ENCODE data around the gene SRD5A1. TPM values are rescaled to one million over a fixed set of nuclear protein-coding genes. Genes with fewer than 3 reads are reported as not detected.

SRD5A1 gene
- total RNA-seq, 1 donor from 2014 or later = 47.2 TPM

DNA sequence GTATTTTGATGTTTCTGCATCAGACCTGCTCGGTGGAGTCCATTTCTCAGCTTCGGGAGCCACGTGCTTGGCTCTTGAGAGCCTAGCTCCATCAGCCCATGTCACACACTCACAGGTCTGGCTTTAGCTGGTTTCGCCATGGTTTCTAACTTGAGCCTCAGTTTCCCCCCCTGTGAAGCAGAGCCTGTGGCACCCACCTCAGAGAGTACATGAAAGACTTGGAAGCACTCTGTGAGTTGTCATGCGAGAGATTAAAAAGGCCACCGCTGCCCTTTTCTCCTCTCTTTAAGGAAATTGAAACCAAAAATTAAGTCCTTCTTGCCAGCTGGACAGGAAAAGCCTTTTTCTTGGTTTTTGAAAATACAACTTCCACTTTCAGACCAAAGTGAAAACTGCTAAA, 88.8 kb downstream of the SRD5A1 start:
- no peak overlapping the region for H3K27ac Mint-ChIP-seq (ENCODE audit: unreplicated experiment)

DNA sequence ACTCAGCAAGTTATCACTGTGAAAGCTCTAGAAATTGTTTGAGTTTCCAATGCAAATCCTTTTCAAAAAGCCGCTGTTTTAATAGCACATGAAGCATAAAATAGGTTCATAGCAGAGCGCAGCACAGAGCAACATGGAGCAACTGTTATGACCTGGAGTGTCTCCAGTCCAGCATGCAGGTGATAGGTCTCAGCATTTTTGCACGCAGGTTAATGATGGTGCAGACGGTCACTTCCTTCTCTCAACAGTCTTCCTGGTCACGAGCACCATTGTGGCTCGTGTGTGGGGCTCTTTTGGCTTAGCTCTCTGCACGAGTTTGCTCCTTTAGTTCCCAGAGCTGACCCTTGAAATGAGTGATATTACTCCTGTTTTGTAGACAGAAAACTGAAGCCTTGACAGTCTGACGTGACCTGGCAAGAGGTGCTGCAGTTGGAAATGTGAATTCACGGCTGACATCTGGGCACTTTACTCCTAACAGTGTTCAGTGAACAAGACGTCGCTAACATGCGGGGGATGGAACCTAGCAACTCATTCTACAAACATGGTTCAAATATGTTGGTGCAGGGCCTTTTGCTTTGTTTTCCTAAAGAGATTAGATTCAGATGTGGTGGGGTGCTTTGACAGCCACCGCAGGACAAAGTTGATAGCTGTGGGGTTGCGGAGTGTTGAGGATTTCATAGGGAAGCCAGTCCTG, 90.0 kb downstream of the SRD5A1 start:
- Mint-ChIP-seq H3K27ac (ENCODE audit: unreplicated experiment) (peak overlapping the region; percentile 19), H3K4me3 (ENCODE audit: unreplicated experiment) (no peak overlapping the region), H3K4me1 (ENCODE audit: low read depth, unreplicated experiment) (peaks cover 54% of the 10 kb centered on the region), H3K36me3 (ENCODE audit: unreplicated experiment) (no peaks in the 10 kb centered on the region), H3K27me3 (ENCODE audit: unreplicated experiment) (no peaks in the 10 kb centered on the region), H3K9me3 (ENCODE audit: unreplicated experiment) (peaks cover 1% of the 10 kb centered on the region)
- TF ChIP-seq, protein P1, sequence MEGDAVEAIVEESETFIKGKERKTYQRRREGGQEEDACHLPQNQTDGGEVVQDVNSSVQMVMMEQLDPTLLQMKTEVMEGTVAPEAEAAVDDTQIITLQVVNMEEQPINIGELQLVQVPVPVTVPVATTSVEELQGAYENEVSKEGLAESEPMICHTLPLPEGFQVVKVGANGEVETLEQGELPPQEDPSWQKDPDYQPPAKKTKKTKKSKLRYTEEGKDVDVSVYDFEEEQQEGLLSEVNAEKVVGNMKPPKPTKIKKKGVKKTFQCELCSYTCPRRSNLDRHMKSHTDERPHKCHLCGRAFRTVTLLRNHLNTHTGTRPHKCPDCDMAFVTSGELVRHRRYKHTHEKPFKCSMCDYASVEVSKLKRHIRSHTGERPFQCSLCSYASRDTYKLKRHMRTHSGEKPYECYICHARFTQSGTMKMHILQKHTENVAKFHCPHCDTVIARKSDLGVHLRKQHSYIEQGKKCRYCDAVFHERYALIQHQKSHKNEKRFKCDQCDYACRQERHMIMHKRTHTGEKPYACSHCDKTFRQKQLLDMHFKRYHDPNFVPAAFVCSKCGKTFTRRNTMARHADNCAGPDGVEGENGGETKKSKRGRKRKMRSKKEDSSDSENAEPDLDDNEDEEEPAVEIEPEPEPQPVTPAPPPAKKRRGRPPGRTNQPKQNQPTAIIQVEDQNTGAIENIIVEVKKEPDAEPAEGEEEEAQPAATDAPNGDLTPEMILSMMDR (IDR thresholded peaks at IDR 0.05; ENCODE audit: partially characterized antibody, unreplicated experiment) = no peak
- DNase-seq = no peak

More for the DNA sequence above, 88.8 kb downstream of the SRD5A1 start:
- H3K27me3 Mint-ChIP-seq (ENCODE audit: unreplicated experiment) = no peaks in the 10 kb centered on the region
- DNase-seq = no peak
- TF ChIP-seq, protein P1 (IDR thresholded peaks at IDR 0.05; ENCODE audit: partially characterized antibody, unreplicated experiment) = no peak
- peaks cover 45% of the 10 kb centered on the region for H3K4me1 Mint-ChIP-seq (ENCODE audit: low read depth, unreplicated experiment)
- no peaks in the 10 kb centered on the region for H3K36me3 Mint-ChIP-seq (ENCODE audit: unreplicated experiment)
- H3K4me3 Mint-ChIP-seq (ENCODE audit: unreplicated experiment) = no peak overlapping the region
- H3K9me3 Mint-ChIP-seq (ENCODE audit: unreplicated experiment) = no peaks in the 10 kb centered on the region

DNA sequence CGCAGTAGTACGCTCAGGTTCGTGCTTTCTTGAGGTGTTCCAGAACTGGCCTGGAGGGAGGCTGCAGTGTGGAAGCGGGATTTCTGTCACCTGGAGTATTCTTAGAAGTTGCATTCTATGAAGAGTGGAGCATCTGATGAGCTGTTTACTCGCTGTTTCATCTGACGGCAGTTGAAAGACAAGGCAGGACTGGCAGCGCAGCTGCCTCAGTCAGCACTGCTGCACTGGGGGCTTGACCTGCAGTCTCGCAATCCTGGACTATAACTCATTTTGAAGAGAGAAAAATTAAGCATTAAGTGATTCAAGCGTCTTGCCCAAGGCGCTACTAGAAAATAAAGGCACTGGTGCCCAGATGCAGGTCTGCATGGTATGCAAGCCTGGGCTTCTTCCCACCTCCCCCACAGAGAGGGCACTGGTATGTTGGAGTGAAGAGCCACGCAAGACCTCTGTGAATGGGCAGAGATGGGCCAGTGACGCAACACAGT, 90.6 kb downstream of the SRD5A1 start:
- Mint-ChIP-seq H3K27ac (ENCODE audit: unreplicated experiment) (peak overlapping the region; percentile 19), H3K9me3 (ENCODE audit: unreplicated experiment) (peaks cover 1% of the 10 kb centered on the region), H3K36me3 (ENCODE audit: unreplicated experiment) (no peaks in the 10 kb centered on the region), H3K27me3 (ENCODE audit: unreplicated experiment) (no peaks in the 10 kb centered on the region), H3K4me3 (ENCODE audit: unreplicated experiment) (no peak overlapping the region), H3K4me1 (ENCODE audit: low read depth, unreplicated experiment) (peaks cover 53% of the 10 kb centered on the region)
- TF ChIP-seq, protein P1 (IDR thresholded peaks at IDR 0.05; ENCODE audit: partially characterized antibody, unreplicated experiment) = no peak
- no peak for DNase-seq

Other genes with a start within 250 kb of the SRD5A1 start
- gene UBE2QL1, start 184.6 kb upstream of the SRD5A1 start, total RNA-seq (ENCODE audit: unreplicated experiment) = 4.5 TPM
- 60.3 TPM for gene NSUN2, start 396 bp upstream of the SRD5A1 start, total RNA-seq (ENCODE audit: unreplicated experiment)
- 23.7 TPM for gene TENT4A, start 80.0 kb downstream of the SRD5A1 start, total RNA-seq (ENCODE audit: unreplicated experiment)